HG02571 (cell line): ENCODE data around the gene KRT37.

Source experiments
- ATAC-seq: cut with Tn5 transposase; IDR thresholded peaks from one replicate; pipeline ENCODE4 v1.9.1; 2021; ENCODE audit warnings: mild to moderate bottlenecking, moderate library complexity; ENCODE audit not compliant: unreplicated experiment

KRT37 gene

DNA sequence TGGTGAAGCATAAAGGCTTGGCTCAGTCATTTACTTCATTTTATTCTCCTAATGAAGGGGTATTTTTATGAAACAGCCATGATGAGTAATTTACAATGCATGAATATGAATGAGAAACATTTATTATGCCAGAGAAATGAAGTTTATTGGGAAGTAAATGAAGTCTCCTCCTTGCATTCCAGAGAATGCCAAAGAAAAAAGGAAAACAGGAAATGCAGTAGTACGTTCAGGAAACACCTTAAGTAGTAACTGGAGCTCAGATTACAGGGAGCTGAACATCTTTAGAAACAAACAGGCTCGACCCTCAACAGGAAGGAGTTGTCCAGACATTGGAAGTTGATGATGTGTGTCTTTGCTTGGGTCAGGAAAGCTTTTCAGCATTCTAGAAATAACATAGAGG, 46.8 kb downstream of the KRT37 start:
- no peak for ATAC-seq
